ENCODE data around the gene MPZL2. TPM values are rescaled to one million over a fixed set of nuclear protein-coding genes. Genes with fewer than 3 reads are reported as not detected.

The MPZL2 gene
- total RNA-seq, 2 donors from 2014 or later: 19.7 to 48.5 TPM

GRCh38 chr11:118282606-118283005 lies 18.5 kb upstream of the MPZL2 start:
- intact Hi-C loops (cut with DNase I): no loop called here
- Histone ChIP-seq H3K27me3 (no peaks in the 10 kb centered on the region), H3K4me3 (no peak overlapping the region), H3K36me3 (replicated peaks in 1 of 2; ENCODE audit: insufficient read depth in 1 of 2, low read depth in 2 of 2) (no peaks in the 10 kb centered on the region), H3K27ac (no peak overlapping the region), H3K4me1 (no peaks in the 10 kb centered on the region), H3K9me3 (no peaks in the 10 kb centered on the region)
- no peak for TF ChIP-seq CTCF (IDR thresholded peaks at IDR 0.05)
- no peak for TF ChIP-seq POLR2A (IDR thresholded peaks at IDR 0.05)
- 72 to 74% methylated on average over 6 of the region's 6 CpGs for WGBS, 2 donors
- DNase-seq (no peak), ATAC-seq (no peak)

GRCh38 chr11:118281284-118281683 lies 17.2 kb upstream of the MPZL2 start:
- DNase-seq: no peak
- WGBS, 2 donors: 79 to 88% methylated on average over 1 of the region's 1 CpG

GRCh38 chr11:118277312-118277711 lies 13.2 kb upstream of the MPZL2 start:
- 76 to 93% methylated on average over 1 of the region's 1 CpG for WGBS, 2 donors
- Histone ChIP-seq H3K27me3 (no peaks in the 10 kb centered on the region), H3K9me3 (no peaks in the 10 kb centered on the region), H3K4me1 (peaks cover 12% of the 10 kb centered on the region), H3K27ac (no peak overlapping the region), H3K4me3 (no peak overlapping the region), H3K36me3 (replicated peaks in 1 of 2; ENCODE audit: insufficient read depth in 1 of 2, low read depth in 2 of 2) (no peaks in the 10 kb centered on the region)
- intact Hi-C loops (cut with DNase I): no loop called here
- DNase-seq: no peak
- TF ChIP-seq CTCF (IDR thresholded peaks at IDR 0.05): no peak
- TF ChIP-seq POLR2A (IDR thresholded peaks at IDR 0.05): no peak
- ATAC-seq: no peak

More at GRCh38 chr11:118281284-118281683, 17.2 kb upstream of the MPZL2 start:
- no peaks in the 10 kb centered on the region for H3K4me1 ChIP-seq
- intact Hi-C loops (cut with DNase I): no loop called here
- no peaks in the 10 kb centered on the region for H3K27me3 ChIP-seq
- no peak for ATAC-seq
- no peaks in the 10 kb centered on the region for H3K9me3 ChIP-seq
- no peak overlapping the region for H3K4me3 ChIP-seq
- no peak for TF ChIP-seq CTCF (IDR thresholded peaks at IDR 0.05)
- TF ChIP-seq POLR2A (IDR thresholded peaks at IDR 0.05): no peak
- H3K27ac ChIP-seq: no peak overlapping the region
- no peaks in the 10 kb centered on the region for H3K36me3 ChIP-seq (replicated peaks in 1 of 2; ENCODE audit: insufficient read depth in 1 of 2, low read depth in 2 of 2)

- no peaks in the 10 kb centered on the region for H3K36me3 ChIP-seq (replicated peaks in 1 of 2; ENCODE audit: insufficient read depth in 1 of 2, low read depth in 2 of 2)
- WGBS, 2 donors: 56 to 92% methylated on average over 1 of the region's 1 CpG
- no peak for ATAC-seq
- H3K27ac ChIP-seq: no peak overlapping the region
- no peaks in the 10 kb centered on the region for H3K9me3 ChIP-seq
- intact Hi-C loops (cut with DNase I): no loop called here
- no peak overlapping the region for H3K4me3 ChIP-seq
- no peak for DNase-seq
- H3K4me1 ChIP-seq: peaks cover 12% of the 10 kb centered on the region
- no peak for TF ChIP-seq POLR2A (IDR thresholded peaks at IDR 0.05)
- no peak for TF ChIP-seq CTCF (IDR thresholded peaks at IDR 0.05)
- H3K27me3 ChIP-seq: no peaks in the 10 kb centered on the region
Measured at GRCh38 chr11:118276422-118276821, 12.3 kb upstream of the MPZL2 start.

GRCh38 chr11:118275176-118275575 lies 11.1 kb upstream of the MPZL2 start:
- ATAC-seq (peak; percentile 40), DNase-seq (no peak)
- WGBS, 2 donors: 61 to 64% methylated on average over 4 of the region's 4 CpGs
- Histone ChIP-seq H3K9me3 (no peaks in the 10 kb centered on the region), H3K27me3 (no peaks in the 10 kb centered on the region), H3K4me1 (peaks cover 12% of the 10 kb centered on the region), H3K27ac (no peak overlapping the region), H3K36me3 (replicated peaks in 1 of 2; ENCODE audit: insufficient read depth in 1 of 2, low read depth in 2 of 2) (no peaks in the 10 kb centered on the region), H3K4me3 (no peak overlapping the region)
- intact Hi-C loops (cut with DNase I): no loop called here
- TF ChIP-seq CTCF (IDR thresholded peaks at IDR 0.05) (no peak), POLR2A (IDR thresholded peaks at IDR 0.05) (no peak)
